GM19239 (cell line): ENCODE data around the gene NRTN.
"Not testable (repeated sequence)": the region's sequence is repeated elsewhere in the genome, so short reads cannot be mapped to it uniquely, and the experiment has no call there.

Source experiments
- DNase-seq: peaks from one replicate; pipeline ENCODE4 v3.0.0; 2011; ENCODE audit warnings: low spot score; ENCODE audit not compliant: insufficient read length
- FAIRE-seq: peaks from 2 replicates; lab custom pipeline; 2011; peaks lifted over from hg19 to GRCh38; lab: Jason Lieb, UNC

Gene NRTN, protein sequence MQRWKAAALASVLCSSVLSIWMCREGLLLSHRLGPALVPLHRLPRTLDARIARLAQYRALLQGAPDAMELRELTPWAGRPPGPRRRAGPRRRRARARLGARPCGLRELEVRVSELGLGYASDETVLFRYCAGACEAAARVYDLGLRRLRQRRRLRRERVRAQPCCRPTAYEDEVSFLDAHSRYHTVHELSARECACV

DNA sequence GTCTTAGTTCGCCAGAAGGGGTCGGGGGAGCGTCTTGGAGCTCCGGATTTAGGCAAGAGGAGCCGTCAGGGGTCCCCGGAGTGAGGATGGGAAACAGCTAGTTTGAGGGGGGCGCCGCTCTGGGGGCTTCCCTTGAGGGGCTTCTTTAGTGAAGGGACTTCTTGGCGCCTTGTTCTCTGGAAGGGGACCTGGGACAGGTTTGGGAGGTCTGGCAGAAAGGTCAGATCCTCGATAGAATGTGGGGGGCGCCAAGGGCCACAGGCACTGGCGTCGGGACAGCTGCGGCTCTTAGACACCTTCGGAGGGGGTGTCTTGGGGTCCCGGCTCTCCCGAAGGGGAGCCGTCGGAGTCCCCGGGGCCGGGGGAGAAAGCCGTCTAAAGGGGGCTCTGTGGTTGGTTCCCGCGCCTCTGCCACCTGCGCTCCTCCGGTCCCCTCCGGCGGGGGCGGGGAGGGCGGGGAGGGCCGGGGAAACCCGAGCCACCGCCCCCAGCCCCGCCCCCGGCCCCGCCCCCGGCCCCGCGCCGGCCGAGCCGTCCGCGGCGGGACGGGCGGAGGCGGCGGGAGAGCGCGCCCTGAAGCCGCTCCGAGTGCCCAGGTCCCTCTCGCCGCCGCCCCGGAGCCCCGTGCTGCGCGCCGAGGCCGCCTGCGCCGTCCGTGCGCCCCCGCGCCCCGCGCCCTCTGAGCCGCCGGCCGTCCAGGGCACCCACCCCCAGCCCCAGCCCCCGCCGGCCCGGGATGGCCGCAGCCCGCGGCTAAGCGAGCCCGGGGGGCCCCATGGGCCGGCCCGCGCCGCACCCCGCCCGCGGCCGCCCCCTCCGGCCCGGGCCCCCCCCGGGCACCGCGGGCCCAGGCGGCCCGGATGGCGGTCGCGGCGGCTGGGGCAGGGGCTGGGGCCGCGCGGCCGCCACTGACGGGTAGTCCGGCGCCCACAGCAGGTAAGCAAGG lies at the start of gene NRTN:
Gene NRTN, plus strand, starts transcription at position 552 of the 946 bp plus-strand sequence. CDS start 19,099 bp downstream, outside the sequence.
- FAIRE-seq (no peak), DNase-seq (peak; percentile 86)

DNA sequence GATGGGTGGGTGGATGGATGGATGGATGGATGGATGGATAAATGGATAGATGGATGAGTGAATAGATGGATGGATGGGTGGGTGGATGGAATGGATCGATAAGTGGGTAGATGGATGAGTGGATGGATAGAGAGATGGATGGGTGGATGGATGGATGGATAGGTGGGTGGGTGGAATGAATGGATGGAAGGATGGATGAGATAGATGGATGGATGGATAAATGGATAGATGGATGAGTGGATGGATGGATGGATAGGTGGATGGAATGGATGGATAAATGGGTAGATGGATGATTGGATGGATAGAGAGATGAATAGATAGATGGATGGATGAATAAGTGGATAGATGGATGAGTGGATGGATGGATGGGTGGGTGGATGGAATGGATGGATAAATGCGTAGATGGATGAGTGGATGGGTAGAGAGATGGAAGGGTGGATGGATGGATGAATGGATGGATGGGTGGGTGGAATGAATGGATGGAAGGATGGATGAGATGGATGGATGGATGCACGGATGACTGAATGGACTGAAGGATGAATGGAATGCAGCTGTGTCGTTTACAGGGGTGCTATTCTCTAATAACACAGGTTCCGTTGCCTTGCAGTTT lies 42.2 kb upstream of the NRTN start:
- DNase-seq = no peak
- FAIRE-seq = no peak

DNA sequence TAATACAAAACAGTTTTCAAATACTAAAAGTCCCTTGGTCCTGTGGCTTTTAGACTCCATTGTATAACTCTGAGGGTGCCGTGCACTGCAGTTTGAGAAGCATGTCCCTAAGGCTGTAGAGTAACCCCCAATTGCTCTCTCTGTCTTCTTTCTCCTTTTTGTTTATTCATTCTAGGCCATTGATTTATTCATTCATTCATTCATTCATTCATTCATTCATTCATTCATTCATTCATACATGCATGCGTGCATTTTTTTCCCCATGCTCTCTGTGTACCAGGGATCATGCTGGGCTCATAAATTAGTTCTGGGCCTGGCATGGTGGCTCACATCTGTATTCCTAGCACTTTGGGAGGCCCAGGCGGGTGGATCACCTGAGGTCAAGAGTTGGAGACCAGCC lies 39.6 kb upstream of the NRTN start:
- DNase-seq = no peak
- no peak for FAIRE-seq

DNA sequence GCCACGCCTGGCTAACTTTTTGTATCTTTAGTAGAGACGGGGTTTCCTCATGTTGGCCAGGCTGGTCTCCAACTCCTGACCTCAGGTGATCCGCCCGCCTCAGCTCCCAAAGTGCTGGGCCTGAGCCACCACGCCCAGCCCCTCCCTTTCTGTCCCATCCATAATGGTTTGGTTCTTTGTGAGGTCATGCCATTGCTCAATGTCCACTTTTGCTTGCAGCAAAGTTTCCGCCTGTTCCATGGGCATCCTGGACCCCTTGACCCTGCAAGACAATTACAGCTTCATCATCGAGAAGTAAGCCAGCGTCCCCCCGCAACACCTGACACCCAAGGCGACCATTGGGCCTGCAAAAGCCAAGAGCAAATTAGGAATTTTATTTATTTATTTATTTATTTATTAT lies 36.9 kb upstream of the NRTN start:
- FAIRE-seq = no peak
- DNase-seq = no peak

DNA sequence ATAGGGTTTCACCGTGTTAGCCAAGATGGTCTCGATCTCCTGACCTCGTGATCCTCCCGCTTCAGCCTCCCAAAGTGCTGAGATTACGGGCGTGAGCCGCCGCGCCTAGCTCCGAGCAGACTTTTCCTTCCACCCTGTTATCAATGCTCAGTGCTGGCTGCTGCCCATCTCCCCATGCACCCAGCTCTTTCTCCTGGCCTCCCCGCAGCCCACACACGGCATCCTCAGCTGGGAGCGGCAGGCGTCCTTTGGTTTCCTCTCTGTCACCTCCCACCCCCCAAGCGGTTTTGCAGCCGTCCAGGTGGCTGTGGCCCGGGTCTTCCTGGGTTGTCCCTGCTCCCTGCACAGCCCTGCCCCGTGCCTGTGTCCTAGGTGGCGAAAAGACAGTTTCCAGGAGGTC lies 32.5 kb upstream of the NRTN start:
- FAIRE-seq (no peak), DNase-seq (no peak)

DNA sequence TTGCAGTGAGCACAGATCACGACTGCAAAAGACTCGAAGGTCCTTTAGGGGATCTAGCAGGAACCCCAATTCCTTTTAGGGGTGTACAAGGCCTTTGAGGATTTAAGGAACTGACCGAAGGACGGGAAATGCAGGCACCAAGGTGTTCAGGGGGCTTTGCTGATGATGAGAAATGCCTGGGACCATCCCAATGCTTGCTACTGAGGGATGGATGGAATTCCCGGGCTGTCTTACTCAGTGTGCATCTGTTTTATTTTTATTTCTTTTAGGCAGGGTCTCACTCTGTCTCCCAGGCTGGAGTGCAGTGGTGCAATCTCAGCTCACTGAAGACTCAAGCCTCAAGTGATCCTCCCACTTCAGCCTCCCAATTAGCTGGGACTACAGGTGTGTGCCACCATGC lies 31.6 kb upstream of the NRTN start:
- FAIRE-seq (no peak), DNase-seq (no peak)

DNA sequence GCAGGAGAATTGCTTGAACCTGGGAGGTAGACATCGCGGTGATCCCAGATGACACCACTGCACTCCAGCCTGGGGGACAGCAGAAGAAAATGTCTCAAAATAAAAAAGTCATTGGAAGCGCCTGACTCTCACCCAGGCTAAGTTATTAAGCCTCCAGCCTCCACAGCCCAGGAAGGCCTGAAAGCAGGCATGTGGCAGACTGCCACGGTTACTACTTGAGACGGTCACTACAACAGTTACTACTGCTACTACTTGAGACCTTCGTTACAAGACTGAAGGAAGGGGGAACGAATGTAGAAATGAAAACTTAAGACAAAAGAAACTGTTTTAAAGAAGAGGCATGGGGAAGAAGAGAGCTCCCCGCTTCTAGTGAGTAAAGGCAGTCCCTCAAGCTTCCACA lies 29.9 kb upstream of the NRTN start:
- DNase-seq (no peak), FAIRE-seq (no peak)

DNA sequence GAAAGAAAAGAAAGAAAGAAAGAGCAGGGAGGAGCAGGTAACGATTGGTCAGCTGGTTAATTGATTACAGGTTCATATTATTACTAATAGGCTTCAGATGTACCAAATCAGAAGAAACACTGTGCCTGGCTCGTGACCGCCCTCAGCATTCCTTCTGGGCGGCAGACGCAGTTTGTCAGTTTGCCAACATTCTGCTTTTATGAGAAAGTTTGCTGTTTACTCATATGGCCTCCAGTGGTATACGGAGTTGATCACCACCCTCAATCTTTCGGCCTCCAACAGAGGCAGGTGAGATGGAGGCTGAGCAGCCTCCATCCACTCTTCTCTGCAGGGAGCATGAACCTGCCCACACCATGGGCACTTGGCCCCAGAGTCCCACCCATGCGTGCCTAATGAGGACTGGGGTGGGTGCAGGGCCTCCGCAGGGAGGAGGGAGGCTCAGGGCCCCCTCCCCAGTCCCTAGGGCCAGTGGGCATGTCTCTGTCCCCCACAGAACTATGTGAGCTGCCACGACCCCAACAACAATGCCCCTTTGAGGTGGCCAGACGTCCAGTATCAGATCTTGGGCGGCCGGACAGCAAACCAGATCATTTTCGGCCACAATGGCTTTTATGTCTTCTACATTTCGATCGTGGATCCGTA lies 29.1 kb upstream of the NRTN start:
- DNase-seq = no peak
- FAIRE-seq = no peak

DNA sequence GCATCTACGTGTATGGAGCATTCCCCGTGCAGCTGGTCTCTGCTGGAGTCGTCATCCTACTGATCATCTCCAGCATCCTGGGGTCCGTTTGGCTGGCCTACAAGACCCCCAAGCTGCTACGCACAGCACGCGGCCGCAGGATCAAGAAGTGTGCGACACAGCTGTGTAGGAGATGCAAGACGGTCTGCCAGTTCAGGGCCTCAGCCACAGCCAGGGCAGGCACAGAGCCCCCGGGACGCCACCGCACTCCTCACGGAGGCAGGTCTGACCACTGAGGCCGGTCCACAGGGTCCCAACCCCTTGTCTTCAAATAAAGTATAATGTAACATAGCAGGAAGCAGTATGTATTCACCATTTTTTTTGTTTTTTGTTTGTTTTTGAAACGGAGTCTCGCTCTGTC lies 26.5 kb upstream of the NRTN start:
- FAIRE-seq (no peak), DNase-seq (no peak)

DNA sequence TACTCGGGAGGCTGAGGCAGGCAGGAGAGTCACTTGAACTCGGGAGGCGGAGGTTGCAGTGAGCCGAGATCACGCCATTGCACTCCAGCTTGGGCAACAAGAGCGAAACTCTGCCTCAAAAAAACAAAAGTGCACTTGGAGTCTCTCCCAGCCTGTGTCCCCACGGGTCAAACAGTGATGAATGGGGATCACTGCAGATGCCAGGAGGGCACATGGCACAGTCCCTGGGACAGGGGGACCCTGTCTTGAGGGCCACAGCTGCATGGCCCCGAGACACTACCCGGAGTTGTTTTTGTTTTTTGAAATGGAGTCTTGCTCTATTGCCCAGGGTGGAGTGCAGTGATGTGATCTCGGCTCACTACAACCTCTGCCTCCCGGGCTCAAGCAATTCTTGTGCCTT lies 24.0 kb upstream of the NRTN start:
- FAIRE-seq, DNase-seq: not testable (repeated sequence)

DNA sequence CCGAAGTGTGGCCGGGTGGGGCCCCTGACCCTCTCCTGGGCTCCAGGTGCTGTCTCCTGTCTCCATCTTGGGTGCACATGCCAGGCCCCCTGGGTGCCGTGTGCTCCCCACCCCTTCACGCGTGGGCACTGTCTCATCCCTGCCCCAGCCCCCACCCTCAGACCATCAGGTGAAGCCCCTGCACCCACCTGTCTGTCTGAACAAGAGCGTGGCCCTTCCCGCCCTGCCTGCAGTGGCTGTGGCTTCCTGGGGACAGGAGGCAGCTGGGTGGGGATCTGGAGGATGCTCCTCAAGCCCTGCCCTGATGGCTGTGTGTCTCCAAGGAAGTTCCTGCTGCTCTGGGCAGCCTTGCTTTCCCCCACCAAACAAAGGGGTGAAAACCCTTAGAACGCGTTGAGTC lies 22.5 kb upstream of the NRTN start:
- no peak for FAIRE-seq

DNA sequence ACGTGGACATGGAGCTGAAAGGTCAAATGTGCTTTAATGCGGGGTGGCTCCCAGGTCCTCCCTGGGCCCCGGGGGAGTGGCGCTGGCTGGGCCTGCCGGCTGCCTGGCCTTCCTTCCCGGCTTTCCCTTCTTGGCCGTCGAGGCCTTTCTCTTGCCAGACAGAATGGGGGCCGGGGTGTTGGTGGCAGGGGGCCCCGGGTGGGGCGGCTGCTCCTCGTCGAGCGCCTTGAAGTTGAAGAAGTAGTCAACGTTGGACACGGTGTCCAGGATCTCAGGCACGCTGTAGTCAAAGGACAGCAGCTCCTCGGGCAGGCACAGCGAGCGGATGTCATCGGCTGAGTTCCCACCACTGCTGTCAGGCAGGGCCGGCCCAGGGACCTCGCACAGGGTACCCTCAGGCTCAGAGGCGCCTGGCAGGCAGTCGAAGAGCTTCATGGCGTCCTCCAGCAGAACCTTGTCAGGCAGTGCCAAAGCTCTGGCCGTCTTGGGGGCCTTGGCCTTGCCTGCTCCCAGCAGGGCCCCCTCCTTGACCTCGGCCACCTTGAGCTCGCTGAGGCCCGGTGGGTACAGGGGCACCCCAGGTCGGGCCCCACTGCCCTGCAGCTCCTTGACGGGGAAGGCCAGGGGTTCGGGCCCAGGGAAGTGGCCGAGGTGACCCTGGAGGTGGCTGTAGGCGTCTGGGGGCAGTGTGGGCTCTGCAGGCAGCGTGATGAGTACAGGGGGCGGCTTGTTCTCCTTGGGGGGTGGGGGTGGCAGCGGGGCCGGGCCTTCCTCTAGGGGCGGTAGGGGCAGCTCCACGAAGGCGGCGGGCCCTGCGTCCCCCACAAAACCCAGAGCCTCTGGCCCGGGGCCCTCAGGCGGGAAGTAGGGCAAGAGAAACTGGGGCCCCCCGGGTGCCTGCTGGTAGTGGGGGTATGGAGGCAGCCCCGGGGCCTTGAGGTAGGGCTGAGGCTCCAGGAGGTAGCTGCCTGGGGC lies 21.6 kb upstream of the NRTN start:
- no peak for FAIRE-seq
- DNase-seq = no peak

More for the DNA sequence above, 22.5 kb upstream of the NRTN start:
- no peak for DNase-seq

DNA sequence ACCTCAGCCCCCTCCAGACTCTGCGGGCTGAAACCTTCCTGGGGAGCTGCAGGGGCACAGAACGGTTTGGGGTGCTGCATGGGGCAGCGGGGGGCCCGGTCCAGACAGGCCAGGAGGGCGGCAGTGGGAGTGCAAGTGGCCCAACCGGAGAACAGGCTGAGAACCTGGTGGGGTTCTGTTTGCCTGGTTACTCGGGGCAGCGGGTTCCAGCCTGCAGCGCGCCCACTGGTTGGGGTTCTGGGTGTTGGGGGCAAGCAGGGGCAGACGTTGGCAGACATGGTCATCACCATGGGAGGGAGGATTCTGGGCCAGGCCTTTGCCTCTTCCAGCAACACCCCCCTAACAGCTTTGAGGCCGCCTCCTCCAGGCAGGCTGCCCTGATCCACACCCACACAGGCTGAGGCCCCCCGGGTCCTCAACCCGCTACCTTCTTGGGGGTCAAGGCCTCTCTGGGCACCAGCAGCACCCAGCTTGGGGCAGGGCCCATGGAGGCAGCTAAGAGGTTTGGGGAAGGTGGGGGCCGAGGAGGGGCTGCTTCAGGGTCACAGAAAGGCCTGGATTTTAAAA lies 20.2 kb upstream of the NRTN start, which contains the start of gene PRR22:
Gene PRR22, minus strand, starts transcription at position 166 of the 567 bp plus-strand sequence. Its CDS starts 86 bp downstream, at position 80.
- no peak for DNase-seq
- FAIRE-seq = no peak

DNA sequence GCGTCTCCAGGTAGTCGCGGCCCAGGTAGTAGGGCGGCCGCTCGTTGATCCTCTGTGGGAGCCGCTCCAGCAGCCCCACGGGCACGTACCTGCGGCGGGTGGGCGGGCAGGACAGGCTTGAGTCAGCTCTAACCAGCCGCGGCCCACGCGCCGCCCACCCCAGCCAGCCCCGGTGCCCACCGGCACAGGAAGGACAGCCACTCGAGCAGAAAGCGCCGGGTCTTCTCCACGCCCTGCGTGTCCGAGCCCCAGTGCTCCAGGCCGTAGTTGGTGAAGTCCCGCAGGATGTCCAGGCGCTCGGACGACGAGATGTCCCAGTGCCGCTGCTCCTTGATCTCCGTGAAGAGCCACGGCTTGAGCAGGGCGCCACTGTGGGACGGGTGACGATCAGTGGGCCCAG lies 19.4 kb upstream of the NRTN start:
- FAIRE-seq (no peak), DNase-seq (no peak)

DNA sequence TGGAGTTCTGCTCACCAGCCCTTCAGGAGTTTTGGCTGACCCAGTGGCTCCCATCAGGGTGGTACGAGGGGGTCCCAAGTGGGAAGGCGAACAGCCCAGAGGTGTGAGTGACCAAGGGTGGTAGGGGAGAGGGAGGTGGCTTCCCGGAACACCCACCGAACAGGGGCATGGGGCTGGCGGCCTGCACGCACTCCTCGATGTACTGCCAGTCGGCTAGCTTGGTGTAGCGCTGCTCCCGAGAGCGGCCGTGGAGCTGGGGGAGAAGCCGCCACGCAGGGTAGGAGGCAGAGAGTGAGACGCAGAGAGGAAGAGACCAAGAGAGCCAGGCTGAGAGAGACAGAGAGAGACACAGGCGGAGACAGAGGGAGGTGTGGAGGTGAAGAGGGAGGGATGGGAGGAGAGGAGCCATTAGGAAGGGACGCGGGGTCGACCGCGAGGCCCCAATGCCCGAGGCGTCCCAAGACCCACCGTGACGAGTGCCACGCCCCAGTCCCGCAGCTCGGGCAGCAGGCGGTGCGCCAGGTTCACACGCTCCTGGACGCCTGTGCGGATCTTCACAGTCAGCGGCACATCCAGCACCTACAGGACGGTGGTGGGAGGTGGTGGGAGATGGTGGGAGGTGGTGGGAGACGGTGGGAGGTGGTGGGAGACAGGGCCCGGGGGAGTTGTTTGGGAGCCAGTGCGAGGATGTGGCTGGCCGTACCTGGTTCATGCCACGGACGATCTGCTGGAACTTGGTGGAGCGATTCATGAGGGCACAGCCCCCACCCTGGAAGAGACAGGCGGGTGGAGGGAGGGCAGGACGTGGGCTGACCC lies 18.1 kb upstream of the NRTN start:
- FAIRE-seq (no peak), DNase-seq (no peak)

DNA sequence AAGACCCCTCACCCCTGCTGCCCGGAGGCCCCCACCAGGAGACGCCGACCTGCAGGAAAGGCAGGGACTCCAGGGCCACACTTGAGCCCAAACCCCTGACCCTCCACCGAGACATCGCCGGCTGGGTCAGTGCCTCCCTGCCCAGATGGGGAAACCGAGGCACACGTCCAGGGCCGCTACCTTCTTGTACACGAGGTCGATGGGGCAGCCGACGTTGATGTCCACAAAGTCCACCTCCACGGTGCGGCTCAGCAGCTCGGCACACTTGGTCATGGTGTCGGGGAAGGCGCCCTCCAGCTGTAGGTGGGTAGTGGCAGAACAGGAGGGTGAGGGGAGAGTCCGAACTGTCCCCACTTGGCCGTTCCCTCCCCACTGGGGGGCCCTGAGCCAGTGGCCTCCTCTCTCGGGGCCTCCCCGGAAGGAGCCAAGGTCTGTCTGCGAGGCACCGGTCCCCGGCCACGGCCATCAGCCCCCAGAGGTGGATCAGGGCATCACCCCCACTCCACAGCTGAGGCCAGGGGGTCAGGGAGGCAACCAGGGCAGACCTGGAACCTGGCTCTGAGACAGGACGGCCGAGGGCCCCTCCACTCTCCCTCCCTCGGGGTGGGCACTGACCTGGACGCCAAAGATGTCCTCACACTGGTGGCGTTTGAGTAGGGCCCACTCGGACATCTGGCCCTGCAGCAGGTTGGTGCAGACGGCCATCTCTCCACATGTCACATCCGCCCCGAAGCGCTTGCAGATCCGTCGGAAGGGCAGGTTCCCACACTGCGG lies 17.3 kb upstream of the NRTN start:
- no peak for FAIRE-seq
- no peak for DNase-seq

DNA sequence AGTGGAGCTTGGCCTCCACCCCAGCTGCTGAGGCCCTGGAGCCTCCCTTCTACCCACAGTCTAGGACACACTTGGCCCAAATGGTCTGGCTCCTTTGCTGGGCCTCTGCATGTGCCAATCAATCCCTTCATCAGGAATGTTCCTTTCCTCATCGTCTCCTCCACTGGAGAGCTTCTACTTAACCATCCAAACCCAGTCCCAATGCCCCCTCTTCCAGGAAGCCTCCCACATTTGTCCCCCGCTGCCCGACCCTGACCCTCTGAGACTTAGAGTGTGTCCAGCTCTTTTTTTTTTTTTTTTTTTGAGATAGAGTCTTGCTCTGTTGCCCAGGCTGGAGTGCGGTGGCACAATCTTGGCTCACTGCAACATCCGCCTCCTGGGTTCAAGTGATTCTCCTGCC lies 16.4 kb upstream of the NRTN start:
- no peak for FAIRE-seq
- DNase-seq = no peak

DNA sequence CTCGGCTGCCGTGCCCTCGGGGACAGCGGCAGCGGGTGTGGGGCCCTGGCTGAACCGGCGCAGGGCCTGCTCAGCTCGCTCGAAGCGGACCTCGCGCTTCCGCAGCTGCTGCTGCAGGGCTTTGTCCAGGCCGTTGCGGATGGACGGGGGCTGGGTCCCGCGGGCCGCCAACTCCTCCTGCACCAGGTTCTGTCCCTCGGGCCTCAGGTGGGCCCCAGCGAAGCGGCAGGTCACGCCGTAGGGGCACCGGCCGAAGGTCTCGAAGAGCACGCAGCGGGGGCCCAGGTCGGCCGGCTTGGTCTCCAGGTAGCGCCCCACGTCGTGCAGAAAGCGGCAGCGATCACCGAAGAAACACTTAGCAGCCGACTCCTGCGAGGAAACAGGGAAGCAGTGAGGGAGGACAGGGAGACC lies 15.5 kb upstream of the NRTN start:
- FAIRE-seq (no peak), DNase-seq (no peak)
